Measurements from ENCODE around the gene LDLRAD4.
"Not testable (repeated sequence)": the region's sequence is repeated elsewhere in the genome, so short reads cannot be mapped to it uniquely, and the experiment has no call there.

LDLRAD4 gene

DNA sequence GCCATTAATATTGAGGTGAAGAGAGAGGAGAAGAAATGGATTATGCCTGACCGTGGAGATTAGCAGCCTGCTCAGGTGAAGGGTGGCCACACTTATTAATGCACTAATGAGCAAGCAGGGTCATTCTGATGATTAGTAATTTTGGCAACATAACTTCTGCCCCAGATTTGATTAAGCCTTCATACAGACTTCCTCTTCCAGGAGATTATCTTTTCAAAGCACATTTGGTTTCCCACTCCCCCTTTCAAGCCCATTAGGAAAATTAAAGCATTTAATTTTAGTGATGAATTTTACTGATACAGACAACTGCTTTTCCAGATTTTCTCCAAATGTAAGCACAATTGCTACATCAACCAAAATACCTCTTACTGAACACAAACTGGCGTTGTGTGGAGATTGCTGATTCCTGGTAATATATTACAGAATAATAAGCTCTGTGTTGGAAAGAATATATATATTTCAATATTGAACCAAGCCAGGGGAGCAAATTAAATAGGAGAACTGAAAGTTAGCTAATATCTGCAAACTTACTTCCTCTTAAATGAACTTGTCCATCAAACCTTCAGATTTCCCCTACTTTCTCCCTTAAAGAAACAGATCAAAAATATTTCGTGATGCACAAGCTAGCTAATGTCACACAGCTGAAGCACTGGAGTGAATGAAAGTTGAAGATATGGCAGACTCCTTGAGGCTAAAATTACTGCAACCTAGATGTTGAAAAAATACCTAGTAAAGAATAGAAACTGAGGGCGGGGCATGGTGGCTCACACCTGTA is 367.0 kb downstream of the LDLRAD4 start:
- no peak for DNase-seq

DNA sequence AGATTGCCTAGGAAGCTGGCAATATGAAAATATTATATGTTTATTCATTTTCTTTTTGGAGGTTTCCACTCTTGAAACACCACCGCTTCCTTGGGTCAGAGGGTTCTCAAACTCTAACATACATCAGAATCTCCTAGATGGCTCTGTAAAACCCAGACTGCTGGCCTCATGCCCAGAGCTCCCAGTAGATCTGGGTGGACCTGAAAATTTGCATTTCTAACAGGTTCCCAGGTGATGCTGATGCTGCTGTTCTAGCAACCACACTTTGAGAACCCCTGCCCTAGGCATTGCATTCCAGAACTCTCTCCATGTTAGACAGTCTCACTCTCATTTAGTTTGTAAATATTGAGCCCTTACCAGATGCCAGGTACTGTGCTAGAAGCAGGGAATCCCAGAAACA is 368.4 kb downstream of the LDLRAD4 start:
- no peak for DNase-seq

DNA sequence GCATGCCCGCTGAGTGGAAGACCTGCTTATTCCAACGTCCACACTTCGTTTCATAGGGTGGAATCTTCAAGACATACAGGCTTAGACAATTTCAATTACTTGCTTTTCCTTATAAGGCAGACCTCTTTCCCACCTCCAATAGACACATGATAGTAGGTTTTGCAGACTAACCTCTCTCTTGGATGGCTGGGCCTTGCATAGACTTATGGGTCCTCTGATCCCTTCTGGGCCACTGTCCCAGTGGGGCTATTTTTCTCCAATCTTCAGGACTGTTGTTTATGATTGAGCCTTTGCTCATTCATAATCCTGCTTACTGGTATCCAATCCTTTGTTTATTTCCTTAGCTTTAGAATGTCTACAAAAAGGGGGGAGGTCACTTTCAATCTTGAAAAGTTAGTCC is 368.9 kb downstream of the LDLRAD4 start:
- DNase-seq: no peak

DNA sequence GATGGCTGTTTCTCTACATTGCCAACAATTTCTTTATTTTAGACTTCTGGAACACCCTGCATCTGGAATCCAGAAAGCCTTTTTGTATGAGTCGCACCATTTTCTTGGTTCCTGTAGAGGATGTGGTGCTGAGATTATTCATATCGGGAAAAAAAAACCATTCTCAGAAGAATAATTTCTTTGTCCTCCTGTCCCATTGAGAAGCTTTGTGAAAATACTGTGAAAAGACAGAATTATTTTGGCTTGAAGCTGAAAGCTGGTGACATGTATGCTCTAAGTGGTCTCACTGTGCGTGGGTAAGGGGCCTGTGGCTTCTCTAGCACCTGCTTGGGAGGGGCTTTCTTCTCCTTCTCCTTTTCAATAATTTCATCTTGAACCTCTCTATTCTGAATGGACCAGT is 369.4 kb downstream of the LDLRAD4 start:
- no peak for DNase-seq

DNA sequence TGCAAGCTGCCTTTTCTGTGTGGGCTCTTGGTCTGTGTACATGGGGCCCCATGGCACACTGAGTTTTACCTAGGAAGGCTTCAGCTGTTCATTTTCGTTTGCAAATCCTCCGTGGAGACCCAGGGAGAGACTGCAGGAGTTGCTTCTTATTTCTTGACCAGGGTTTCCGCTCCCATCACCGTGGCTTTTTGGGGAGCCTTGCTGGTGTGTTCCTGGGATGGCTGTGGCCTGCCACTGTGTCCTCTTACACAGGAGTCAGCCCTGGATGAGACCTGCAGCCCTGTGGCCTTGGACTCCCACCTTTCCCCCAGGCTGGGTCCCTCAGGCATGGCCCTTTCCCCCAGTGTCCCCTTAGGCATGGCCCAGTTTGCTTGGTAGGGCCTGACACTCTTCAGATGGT is 370.8 kb downstream of the LDLRAD4 start:
- no peak for DNase-seq

DNA sequence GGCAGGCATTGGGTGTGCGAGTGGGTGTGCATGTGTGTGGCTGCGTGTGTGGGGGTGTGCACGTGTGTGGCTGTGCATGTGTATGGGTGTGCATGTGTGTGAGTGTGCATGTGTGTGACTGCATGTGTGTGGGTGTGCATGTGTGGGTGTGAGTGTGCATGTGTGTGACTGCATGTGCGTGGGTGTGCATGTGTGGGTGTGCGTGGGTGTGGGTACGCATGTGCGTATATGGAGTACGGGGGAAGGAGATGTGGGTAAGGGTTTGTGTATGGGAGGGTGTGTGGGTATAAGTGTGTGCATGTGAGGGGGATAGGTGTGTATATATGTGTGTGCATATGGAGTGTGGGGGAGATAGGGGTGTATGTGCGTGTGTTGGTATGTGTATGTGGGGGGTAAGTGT is 371.4 kb downstream of the LDLRAD4 start:
- no peak for DNase-seq

DNA sequence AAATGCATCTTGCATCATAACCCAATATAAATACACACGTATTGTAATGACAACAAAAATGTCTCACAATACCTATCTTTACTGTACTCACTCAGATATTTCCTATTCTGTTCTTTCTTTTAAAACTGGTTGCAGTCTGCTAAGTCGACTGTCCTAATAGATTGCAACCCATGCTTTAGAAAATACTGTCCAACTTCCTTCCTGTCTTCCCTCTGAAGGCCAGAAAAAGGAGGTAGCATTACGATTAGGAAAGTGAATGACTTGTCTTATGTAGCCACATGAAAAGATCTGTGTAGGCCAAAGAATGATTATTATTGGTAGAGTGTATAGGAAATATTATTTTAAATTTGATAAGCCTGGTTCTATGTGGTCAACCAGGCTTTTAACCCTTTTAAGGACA is 373.7 kb downstream of the LDLRAD4 start:
- no peak for DNase-seq

DNA sequence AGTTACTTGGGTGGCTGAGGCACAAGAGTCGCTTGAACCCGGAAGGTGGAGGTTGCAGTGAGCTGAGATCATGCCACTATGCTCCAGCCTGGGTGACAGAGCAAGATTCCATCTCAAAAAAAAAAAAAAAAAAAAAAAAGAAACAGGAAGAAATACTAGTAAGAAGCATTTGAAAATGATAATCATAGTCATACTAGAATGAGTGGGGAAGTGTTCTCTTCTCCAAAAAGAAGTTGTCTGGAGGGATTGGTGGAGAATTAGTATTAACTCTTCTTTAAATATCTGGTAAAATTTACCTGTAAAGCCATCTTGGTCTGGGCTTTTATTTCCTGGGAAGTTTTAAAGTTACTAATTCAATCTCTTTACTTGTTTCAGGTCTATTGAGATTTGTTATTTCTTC is 376.0 kb downstream of the LDLRAD4 start:
- no peak for DNase-seq

DNA sequence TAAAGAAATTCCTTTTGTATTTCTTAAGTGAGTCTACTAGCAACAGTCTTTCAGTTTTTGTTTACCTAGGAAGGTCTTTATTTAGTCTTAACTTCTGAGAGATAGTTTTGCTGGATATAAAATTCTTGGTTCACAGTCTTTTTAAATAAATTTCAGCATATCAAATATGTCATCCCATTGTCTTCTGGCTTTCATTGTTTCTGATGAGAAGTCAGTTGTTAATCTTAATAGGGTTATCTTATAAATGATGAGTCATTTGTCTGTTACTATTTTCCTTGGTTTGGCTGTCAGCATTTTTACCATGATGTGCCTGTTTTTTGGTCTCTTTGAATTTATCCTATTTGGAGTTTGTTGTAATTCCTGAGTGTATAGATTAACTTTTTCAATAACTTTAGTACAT is 378.5 kb downstream of the LDLRAD4 start:
- DNase-seq: no peak

DNA sequence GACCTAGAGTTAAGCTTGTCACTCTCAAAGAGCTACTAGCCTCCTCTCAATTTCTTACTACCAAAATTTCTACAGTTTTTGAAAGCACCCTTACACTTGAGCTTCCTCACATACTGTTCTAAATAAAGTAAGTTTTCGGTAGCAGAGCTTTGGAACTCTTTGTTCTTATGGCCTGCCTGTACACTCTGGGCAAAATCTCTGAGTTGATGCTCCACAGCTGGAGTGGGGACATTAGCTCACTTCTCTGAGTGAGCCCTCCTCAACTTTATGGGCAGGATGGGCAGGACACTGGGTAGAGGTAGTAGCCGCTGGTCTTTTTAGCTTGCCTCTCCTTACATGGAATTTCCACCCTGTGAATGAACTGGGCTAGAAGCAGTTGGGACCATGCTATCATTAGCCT is 380.0 kb downstream of the LDLRAD4 start:
- no peak for DNase-seq

DNA sequence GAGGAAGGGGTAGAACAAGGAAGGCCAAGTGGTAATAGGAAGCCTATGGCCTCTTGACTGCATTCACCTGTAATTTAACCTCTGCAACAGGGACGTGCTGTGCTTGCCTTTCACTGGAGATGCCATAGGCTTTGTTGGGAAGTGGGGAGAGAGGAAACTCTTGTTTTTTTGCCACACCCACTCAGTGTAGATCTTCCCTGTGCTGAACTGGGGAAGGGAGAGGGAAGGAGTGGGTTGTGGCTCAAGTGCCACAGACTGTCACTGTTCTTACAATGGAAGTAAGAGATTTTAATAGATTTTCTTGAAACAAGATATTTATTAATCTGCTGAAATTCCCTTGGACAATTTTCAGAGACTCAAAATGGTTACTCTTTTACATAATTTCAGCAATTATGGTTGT is 380.5 kb downstream of the LDLRAD4 start:
- DNase-seq: no peak

DNA sequence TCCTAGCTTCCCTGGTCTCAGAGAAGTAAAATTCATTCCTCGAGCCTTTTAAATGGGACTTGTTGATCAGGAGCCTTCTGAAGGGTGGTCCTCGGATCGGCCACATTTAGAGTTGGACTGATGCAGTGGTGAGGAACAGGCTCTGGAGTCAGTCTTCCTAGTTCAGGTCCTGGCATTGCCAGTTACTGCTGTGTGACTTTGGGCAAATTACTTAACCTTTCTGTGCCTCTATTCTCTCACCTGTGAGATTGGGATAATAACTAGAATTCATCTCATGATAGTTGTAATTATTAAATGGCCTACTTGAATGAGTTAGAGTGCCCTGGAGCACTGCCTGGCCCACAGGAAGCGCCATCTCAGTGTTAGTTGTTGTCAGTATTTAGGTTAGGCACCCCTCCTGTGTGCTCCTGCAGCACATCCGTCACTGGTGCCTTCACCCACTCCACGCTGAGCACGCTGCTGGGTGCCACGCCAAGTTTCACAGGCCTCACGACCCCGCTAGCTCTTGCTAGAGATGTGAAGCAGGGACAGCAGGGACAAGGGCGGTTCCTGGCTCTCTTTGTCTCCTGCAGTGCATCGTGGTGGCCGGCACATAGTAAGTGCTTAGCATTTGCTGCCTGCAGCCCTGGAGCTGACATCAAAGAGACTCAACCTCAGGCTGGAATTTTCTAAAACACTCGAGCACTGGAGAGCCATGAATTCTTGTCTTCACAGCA is 384.9 kb downstream of the LDLRAD4 start:
- DNase-seq: no peak

DNA sequence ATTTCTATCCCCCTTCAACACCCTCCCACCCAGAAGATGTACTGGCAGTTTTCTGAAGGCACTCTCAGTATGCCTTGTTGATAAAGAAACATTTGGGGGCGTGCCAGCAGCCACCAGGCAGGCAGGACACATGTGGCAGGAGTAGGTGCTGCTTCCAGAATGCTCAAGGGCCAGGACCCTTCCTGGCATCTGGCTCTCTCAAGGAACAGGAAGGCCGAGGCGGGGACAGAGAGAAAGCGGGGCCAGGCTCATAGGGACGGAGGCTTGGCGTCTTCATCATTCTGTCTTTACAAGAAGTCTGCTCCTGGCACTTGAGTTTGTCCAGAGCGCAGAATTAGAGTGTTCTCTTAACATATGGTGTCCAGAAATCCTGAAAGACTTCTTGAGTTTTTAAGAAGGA is 386.2 kb downstream of the LDLRAD4 start:
- DNase-seq: no peak

DNA sequence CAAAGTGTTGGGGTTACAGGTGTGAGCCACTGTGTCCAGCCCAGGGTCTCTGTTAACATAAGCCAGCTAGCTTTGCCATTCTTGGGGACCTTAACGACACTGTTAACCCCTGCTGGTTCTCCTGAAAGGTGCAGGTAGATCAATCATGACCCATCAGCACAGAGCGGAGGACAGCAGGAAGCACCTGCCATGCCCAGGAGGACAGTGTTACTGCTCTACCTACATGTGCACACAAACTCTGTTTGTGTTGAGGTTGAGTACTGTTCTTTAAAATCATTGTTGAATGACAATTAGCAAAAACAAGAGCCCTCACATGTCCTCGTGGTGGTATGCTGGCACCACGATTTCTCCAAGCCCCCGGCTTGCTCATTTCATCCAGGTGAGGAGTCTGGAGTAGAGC is 386.9 kb downstream of the LDLRAD4 start:
- no peak for DNase-seq

DNA sequence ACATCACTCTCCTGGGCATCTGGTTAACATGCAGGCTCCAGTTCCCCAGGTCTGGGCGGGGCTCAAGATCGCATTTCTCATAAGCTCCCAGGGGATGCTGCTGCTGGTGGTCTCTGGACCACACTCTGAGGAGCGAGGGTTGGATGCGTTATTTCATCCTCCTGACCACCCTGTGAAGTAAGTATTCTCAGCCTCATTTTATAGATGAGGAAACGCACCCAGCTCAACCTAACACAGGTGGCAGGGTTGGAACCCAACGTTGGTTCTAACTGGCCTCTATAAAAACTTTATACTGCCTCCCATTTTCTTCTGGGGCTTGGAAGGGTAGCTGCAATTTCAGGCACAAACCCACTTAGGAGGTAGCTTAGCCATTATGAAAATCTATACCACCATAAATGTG is 387.3 kb downstream of the LDLRAD4 start:
- no peak for DNase-seq

DNA sequence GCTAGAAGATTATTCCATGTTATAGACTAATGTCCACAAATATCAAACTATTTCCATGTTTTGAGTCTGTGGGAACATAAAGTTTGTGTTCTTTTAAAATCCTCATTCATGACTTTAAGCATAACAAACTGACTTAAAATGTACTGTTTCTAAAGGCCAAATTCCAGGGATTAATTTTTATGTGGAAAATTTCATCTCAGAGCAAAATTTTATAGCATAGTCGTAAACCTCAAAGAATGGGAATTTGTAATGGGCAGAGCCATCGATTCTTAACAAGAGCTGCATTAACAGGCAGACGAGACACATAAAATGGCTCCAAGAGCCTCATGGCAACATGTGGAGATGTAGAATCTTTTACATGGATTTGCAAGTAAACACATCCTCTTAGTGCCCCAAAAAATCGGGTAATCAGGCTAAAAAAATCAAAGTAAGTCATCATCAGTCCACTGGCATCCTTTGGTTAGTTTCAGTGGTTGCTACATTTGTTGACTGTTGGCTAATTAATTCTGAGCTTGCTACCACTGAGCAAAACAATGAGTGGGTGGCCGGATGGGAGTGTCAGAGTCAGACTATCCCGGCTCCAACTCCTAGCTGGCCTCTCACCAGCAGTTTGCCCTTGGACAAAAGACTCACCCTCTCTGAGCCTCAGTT is 388.2 kb downstream of the LDLRAD4 start:
- no peak for DNase-seq

DNA sequence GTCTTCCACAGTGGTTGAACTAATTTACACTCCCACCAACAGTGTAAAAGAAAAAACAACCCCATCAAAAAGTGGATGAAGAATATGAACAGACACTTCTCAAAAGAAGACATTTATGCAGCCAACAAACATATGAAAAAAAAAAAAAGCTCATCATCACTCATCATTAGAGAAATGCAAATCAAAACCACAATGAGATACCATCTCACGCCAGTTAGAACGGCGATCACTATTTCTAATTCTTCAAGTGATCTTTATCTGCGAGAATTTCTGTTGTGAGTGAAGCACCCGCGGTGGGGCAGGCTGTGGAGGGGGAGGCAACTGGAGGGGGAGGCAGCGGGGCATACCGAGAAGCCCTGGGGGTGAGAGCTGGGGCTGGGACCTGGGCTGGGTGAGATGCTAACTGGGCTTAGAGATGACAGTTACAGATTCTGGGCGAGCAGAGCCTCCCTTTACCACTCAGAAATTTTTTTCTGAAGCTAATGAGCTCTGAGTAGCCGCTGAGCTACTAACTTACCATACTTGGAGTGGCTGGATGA is 389.5 kb downstream of the LDLRAD4 start:
- DNase-seq: not testable (repeated sequence)

DNA sequence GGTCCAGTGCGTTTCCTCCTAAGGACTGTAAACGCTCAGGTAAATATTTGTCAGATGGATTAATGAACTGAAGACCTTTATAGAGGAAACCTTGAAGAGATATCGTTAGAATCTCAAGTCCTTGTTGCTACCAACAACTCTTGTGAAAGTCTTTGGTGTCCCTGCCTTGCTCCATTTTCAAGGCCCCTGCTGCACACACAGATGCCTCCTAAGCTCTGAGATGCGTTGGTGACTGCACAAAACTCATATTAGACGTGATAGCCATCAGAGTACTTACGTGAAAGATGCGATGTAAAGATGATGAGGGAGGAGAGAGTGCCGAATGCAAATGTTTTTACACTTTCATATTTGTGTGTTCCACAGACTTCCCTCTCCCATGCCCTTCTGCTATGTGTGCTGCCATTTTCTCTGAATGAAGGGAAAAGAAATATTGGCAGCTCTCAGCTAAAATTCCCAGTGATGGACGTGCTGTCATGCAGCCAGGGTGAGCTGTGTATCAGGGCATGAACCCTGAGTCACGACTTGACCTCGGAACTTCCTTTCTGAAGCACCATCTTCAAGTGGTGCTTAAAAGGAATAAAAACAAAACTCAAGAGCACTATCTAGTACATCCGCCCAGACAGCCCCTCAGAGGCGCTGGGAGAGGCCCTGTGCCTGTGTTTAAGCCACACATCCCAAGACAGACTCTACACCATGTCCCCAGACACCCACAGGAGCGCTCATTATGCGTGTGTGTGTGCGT is 390.4 kb downstream of the LDLRAD4 start:
- no peak for DNase-seq

DNA sequence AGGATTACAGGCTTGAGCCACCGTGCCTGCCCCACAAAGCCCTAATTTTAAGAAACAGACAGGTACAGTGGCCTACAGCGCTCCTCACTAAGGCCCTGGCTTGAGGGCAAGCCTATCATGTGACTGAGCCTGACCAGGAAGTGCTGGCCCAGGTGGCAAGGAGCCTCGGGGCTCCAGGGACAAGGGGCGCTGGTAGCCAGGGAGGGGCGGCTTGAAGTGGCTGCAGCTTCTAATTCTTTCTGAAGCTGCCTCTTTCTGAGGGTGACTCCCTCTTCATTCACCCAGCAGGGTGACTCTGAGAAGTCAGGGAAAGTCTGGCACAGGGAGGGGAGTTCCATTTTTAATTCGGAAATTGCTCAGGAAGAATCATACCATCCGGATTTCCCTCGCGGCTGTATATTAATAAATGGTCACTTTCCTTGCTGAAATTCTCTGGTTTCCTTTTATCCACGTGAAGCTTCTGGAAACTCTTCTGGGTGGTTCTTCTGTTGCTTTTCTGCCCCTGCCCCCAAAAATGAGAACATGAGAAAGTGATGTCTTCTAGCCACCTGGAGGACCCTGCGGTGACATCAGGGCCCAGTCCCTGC is 392.1 kb downstream of the LDLRAD4 start:
- DNase-seq: no peak

DNA sequence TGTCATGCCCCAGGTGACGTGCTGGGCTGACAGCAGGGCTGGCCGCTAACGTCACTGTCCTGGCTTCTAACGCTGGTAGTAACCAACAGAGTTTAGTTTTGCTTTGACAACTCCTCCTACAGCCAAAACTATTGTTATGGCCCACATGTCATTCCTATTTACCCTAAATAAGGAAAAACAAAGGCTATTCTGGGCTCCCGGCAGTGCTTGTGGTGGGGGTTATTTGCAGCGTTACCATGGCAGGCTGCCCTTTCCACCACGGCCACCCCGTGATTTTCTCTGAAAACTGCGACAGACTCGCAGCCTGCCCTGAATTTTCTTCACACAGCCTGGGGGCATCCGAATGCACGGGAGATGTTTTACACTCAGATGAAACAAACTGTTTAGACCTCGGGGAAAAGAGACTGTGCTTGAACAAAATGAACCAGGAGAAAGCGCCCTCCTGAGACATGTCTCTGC is 392.6 kb downstream of the LDLRAD4 start:
- DNase-seq: peak in 1 of 2 experiments; percentile 55

DNA sequence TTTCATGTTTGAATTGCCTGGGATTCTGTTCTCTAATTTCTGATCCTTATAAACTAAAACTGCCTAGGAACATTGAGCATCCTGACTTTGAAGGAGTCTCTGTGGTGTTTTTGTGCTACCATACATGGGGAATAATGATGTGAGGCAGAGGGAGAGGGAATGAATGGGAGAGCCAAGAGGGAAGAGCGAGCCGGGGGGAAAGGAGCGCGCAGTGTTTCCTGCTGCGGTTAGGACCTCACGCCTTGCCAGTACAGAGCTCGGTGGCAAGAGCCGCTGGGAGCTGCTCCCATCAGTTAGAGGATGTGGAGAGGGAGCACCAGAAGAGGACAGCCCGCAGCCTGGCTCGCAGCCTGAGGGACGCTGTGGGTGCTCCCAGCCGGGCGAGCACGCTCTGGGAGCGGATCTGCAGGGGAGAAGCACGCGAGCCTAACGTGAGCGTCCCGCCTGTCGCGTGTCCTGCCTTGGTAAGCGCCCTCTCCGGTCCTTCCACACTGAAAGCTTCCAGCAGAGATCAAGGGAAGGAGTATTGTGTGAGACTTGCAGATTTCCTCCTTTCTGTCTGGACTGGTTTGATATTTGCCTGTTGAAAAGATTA is 393.1 kb downstream of the LDLRAD4 start:
- no peak for DNase-seq

Measured in NCI-H2081 (cell line).